Osteoblast (primary cell): Measurements from ENCODE around the gene MNX1. TPM values are rescaled to one million over a fixed set of nuclear protein-coding genes. Genes with fewer than 3 reads are reported as not detected.

Experiments
- DNase-seq: peaks from one replicate; pipeline ENCODE4 v3.0.0; 2011; ENCODE audit warnings: low spot score, mixed read lengths; ENCODE audit not compliant: insufficient read length; ENCODE audit errors: missing footprints
- H2AFZ ChIP-seq: 2 replicates; pipeline ENCODE4 v1.6.0; 2011; ENCODE audit warnings: mild to moderate bottlenecking, low read length
- H3K27ac ChIP-seq: 2 replicates; pipeline ENCODE4 v1.5.1; 2011; ENCODE audit warnings: mild to moderate bottlenecking, low read depth, low read length, moderate library complexity
- H3K27me3 ChIP-seq: 2 replicates; pipeline ENCODE4 v1.6.0; 2012; ENCODE audit warnings: mild to moderate bottlenecking, control low read depth, inconsistent platforms, low read length, moderate library complexity; ENCODE audit not compliant: insufficient read depth
- H3K36me3 ChIP-seq: 2 replicates; pipeline ENCODE4 v1.5.1; 2011; ENCODE audit warnings: mild to moderate bottlenecking, low read length, control low read depth, moderate library complexity; ENCODE audit not compliant: insufficient read depth
- H3K4me1 ChIP-seq: 2 replicates; pipeline ENCODE4 v1.5.1; 2011; ENCODE audit warnings: mild to moderate bottlenecking, low read length, control low read depth, moderate library complexity; ENCODE audit not compliant: insufficient read depth
- H3K4me2 ChIP-seq: 2 replicates; pipeline ENCODE4 v1.6.0; 2011; ENCODE audit warnings: mild to moderate bottlenecking, low read length; ENCODE audit not compliant: insufficient read depth
- H3K4me3 ChIP-seq: fragments of 200-600 bp; sonication (generic); 3 replicates; pipeline ENCODE4 v1.5.1; 2012; ENCODE audit warnings: mild to moderate bottlenecking, low read length, inconsistent platforms; ENCODE audit not compliant: insufficient read depth
- H3K79me2 ChIP-seq: 2 replicates; pipeline ENCODE4 v1.6.0; 2012; ENCODE audit warnings: mild to moderate bottlenecking, low read length, control low read depth, inconsistent platforms; ENCODE audit not compliant: insufficient read depth
- H3K9me3 ChIP-seq: 2 replicates; pipeline ENCODE4 v1.5.1; 2011; ENCODE audit warnings: low read depth, low read length, control low read depth
- H4K20me1 ChIP-seq: 2 replicates; pipeline ENCODE4 v1.6.0; 2012; ENCODE audit warnings: mild to moderate bottlenecking, low read length, control low read depth; ENCODE audit not compliant: insufficient read depth
- CTCF ChIP-seq: IDR thresholded peaks from 2 replicates; pipeline ENCODE4 v1.5.1; 2011; ENCODE audit warnings: mild to moderate bottlenecking, low read depth, low read length, moderate library complexity; ENCODE audit errors: extremely low read depth
- total RNA-seq: library from RNA; depleted of rRNA; stranded (reverse); fragments of >200 nt; gene quantifications from 2 replicates; pipeline ENCODE4 v1.2.3, GENCODE V29; 2012

The MNX1 gene
- total RNA-seq, 1 donor, result not detected

- Histone ChIP-seq H3K36me3 (no peaks in the 10 kb centered on the region), H3K27me3 (peaks cover 94% of the 10 kb centered on the region), H2AFZ (no peak overlapping the region), H3K79me2 (no peaks in the 10 kb centered on the region), H3K4me2 (no peak overlapping the region), H3K4me1 (no peaks in the 10 kb centered on the region), H4K20me1 (no peaks in the 10 kb centered on the region), H3K27ac (no peak overlapping the region), H3K9me3 (no peaks in the 10 kb centered on the region), H3K4me3 (no peak overlapping the region)
- peak; percentile 88 for DNase-seq
- no peak for TF ChIP-seq CTCF
Observed at GRCh38 chr7:157009778-157010587, 480 bp downstream of the MNX1 start.

- H4K20me1 ChIP-seq, result no peaks in the 10 kb centered on the region
- H3K79me2 ChIP-seq, result no peaks in the 10 kb centered on the region
- no peak for TF ChIP-seq CTCF
- H3K4me3 ChIP-seq, result no peak overlapping the region
- no peak overlapping the region for H3K27ac ChIP-seq
- peaks cover 94% of the 10 kb centered on the region for H3K27me3 ChIP-seq
- no peak overlapping the region for H2AFZ ChIP-seq
- no peak overlapping the region for H3K4me2 ChIP-seq
- no peaks in the 10 kb centered on the region for H3K4me1 ChIP-seq
- peak; percentile 90 for DNase-seq
- H3K36me3 ChIP-seq, result no peaks in the 10 kb centered on the region
- no peaks in the 10 kb centered on the region for H3K9me3 ChIP-seq
Observed at GRCh38 chr7:157009170-157009777, 1.2 kb downstream of the MNX1 start.

- H4K20me1 ChIP-seq, result no peaks in the 10 kb centered on the region
- peaks cover 94% of the 10 kb centered on the region for H3K27me3 ChIP-seq
- DNase-seq, result peak; percentile 93
- no peak overlapping the region for H3K27ac ChIP-seq
- H3K4me2 ChIP-seq, result no peak overlapping the region
- no peak overlapping the region for H3K4me3 ChIP-seq
- H3K4me1 ChIP-seq, result no peaks in the 10 kb centered on the region
- H2AFZ ChIP-seq, result no peak overlapping the region
- H3K9me3 ChIP-seq, result no peaks in the 10 kb centered on the region
- H3K36me3 ChIP-seq, result no peaks in the 10 kb centered on the region
- no peaks in the 10 kb centered on the region for H3K79me2 ChIP-seq
- no peak for TF ChIP-seq CTCF
Observed at GRCh38 chr7:157008206-157009169, 2.0 kb downstream of the MNX1 start.
